Upper lobe of left lung (tissue), 4 donors: Measurements from ENCODE around the gene LCN12.

Experiments
- CTCF ChIP-seq, 6 experiments: fragments of 450-650 bp in 4 of 6; fragments of 200-600 bp in 2 of 6; sonication (generic) in 2 of 6; IDR thresholded peaks; one replicate each; pipeline ENCODE4 v1.5.1; 2016 to 2019; ENCODE audit warnings: antibody characterized with exemption in 6 of 6
- EP300 ChIP-seq, 4 donors: sonication (generic); formaldehyde crosslinking; IDR thresholded peaks; one replicate each; pipeline ENCODE4 v1.5.1; 2017; ENCODE audit warnings: antibody characterized with exemption in 4 of 4, control low read depth in 2 of 4

- TF ChIP-seq EP300 (IDR thresholded peaks at IDR 0.05) (no peak), CTCF (IDR thresholded peaks at IDR 0.05) (no peak)
Measured at GRCh38 chr9:136952876-136953770, 1.1 kb downstream of the LCN12 start.
